B cell (primary cell): ENCODE data around the gene SLC25A21. TPM values are rescaled to one million over a fixed set of nuclear protein-coding genes. Genes with fewer than 3 reads are reported as not detected.
"Not testable (repeated sequence)": the region's sequence is repeated elsewhere in the genome, so short reads cannot be mapped to it uniquely, and the experiment has no call there.

ENCODE experiments used
- ATAC-seq: fragments of 200-7000 bp; cut with Tn5 transposase; one replicate; pipeline ENCODE4 v1.10.0; 2021; ENCODE audit warnings: low read depth, mild to moderate bottlenecking, moderate number of reproducible peaks, moderate library complexity
- CTCF ChIA-PET: fragments of 350-600 bp; sonication (Branson Sonifier 250); formaldehyde crosslinking; loops from one replicate; lab custom pipeline; 2021; ENCODE audit warnings: antibody characterized with exemption, inconsistent platforms; lab: Charles Lee
- POLR2A ChIA-PET: fragments of 350-600 bp; sonication (Branson Sonifier 250); formaldehyde crosslinking; loops from one replicate; lab custom pipeline; 2021; ENCODE audit warnings: antibody characterized with exemption; lab: Charles Lee
- DNase-seq: peaks from one replicate; pipeline ENCODE4 v3.0.0; 2013
- H2AFZ ChIP-seq: 2 replicates; pipeline ENCODE4 v1.6.1; 2012; ENCODE audit warnings: mild to moderate bottlenecking, low read depth, low read length; ENCODE audit not compliant: insufficient read depth, poor library complexity, severe bottlenecking
- H3K27ac ChIP-seq, 2 donors: 1 replicate in 1 of 2; 2 replicates in 1 of 2; pipeline ENCODE4 v1.5.1; 2012 to 2013; ENCODE audit warnings: low read length in 2 of 2, mild to moderate bottlenecking in 2 of 2, moderate library complexity in 1 of 2
- H3K27me3 ChIP-seq, 4 experiments: fragments of 200-600 bp in 1 of 4; sonication (generic) in 1 of 4; replicated peaks in 1 of 4; 1 replicate in 2 of 4; 2 replicates in 2 of 4; pipeline versions ENCODE4 v1.6.1 to v1.7.0; 2013 to 2016; ENCODE audit warnings: low read length in 3 of 4, mild to moderate bottlenecking in 2 of 4, mixed read lengths in 1 of 4, moderate library complexity in 1 of 4; ENCODE audit not compliant: insufficient read depth in 4 of 4, control insufficient read depth in 3 of 4; ENCODE audit errors: control extremely low read depth in 1 of 4
- H3K36me3 ChIP-seq, 2 experiments: replicated peaks in 1 of 2; 1 replicate in 1 of 2; 2 replicates in 1 of 2; pipeline versions ENCODE4 v1.6.1 to v1.7.1; 2013; ENCODE audit warnings: low read length in 1 of 2; ENCODE audit not compliant: insufficient read depth in 2 of 2, control insufficient read depth in 1 of 2; ENCODE audit errors: control extremely low read depth in 1 of 2, extremely low read depth in 1 of 2
- H3K4me1 ChIP-seq, 2 donors: fragments of 200-600 bp in 1 of 2; sonication (generic) in 1 of 2; 1 replicate in 1 of 2; 2 replicates in 1 of 2; pipeline versions ENCODE4 v1.5.1 to v1.6.1; 2013 to 2017; ENCODE audit warnings: low read length in 2 of 2; ENCODE audit not compliant: control insufficient read depth in 2 of 2, insufficient read depth in 2 of 2
- H3K4me2 ChIP-seq: replicated peaks from 2 replicates; pipeline ENCODE3; 2012; ENCODE audit warnings: mild to moderate bottlenecking, low read depth, low read length; ENCODE audit not compliant: poor library complexity, severe bottlenecking
- H3K4me3 ChIP-seq, 5 experiments: fragments of 200-600 bp in 1 of 5; sonication (generic) in 1 of 5; 1 replicate in 3 of 5; 2 replicates in 2 of 5; pipeline versions ENCODE4 v1.5.1 to v1.7.0; 2011 to 2016; ENCODE audit warnings: low read length in 4 of 5, mild to moderate bottlenecking in 4 of 5, low read depth in 2 of 5, control low read depth in 1 of 5, moderate library complexity in 1 of 5; ENCODE audit not compliant: insufficient read depth in 1 of 5; ENCODE audit errors: control extremely low read depth in 1 of 5, extremely low read depth in 1 of 5
- H3K79me2 ChIP-seq: fragments of 200-600 bp; sonication (generic); one replicate; pipeline ENCODE4 v1.6.0; 2016; ENCODE audit warnings: low read length; ENCODE audit not compliant: control insufficient read depth, insufficient read depth
- H3K9ac ChIP-seq: fragments of 200-600 bp; sonication (generic); 2 replicates; pipeline ENCODE4 v1.6.1; 2017; ENCODE audit warnings: mild to moderate bottlenecking, low read length, moderate library complexity
- H3K9me3 ChIP-seq, 3 donors: one replicate each; pipeline versions ENCODE4 v1.6.1 to v1.7.1; 2013; ENCODE audit warnings: low read length in 2 of 3; ENCODE audit not compliant: control insufficient read depth in 2 of 3, insufficient read depth in 1 of 3; ENCODE audit errors: control extremely low read depth in 1 of 3
- H4K20me1 ChIP-seq: 2 replicates; pipeline ENCODE4 v1.6.0; 2012; ENCODE audit warnings: mild to moderate bottlenecking, low read length; ENCODE audit not compliant: insufficient read depth, control insufficient read depth, poor library complexity, severe bottlenecking
- H3K27ac Mint-ChIP-seq: one replicate; pipeline ENCODE4 v1.8.0; 2021; ENCODE audit warnings: mixed read lengths
- H3K27me3 Mint-ChIP-seq: one replicate; pipeline ENCODE4 v1.8.0; 2021; ENCODE audit warnings: mixed read lengths
- H3K4me1 Mint-ChIP-seq: one replicate; pipeline ENCODE4 v1.8.0; 2021; ENCODE audit warnings: mixed read lengths
- H3K4me3 Mint-ChIP-seq: one replicate; pipeline ENCODE4 v1.8.0; 2021; ENCODE audit warnings: mixed read lengths
- H3K9me3 Mint-ChIP-seq: one replicate; pipeline ENCODE4 v1.8.0; 2022; ENCODE audit warnings: mixed read lengths; ENCODE audit not compliant: insufficient read depth
- EZH2 ChIP-seq: IDR thresholded peaks from 2 replicates; pipeline ENCODE4 v1.6.1; 2012; ENCODE audit warnings: borderline replicate concordance, low read depth, mild to moderate bottlenecking, moderate library complexity, low read length; ENCODE audit not compliant: insufficient read depth, poor library complexity, severe bottlenecking
- WGBS: methylation state at CpG from one replicate; pipeline ENCODE4 v1.1.5; 2013; ENCODE audit warnings: missing lambda C conversion rate; ENCODE audit not compliant: insufficient coverage; 5-methylcytosine and 5-hydroxymethylcytosine counted together
- intact Hi-C: fragments of 100-400 bp; cut with micrococcal nuclease; formaldehyde crosslinking; loops from one replicate; pipeline ENCODE4 v1.10.0; 2022
- polyA plus RNA-seq: library from polyadenylated mRNA; depleted of rRNA; stranded (reverse); fragments of >200 nt; gene quantifications from 2 replicates; pipeline ENCODE4 v1.2.3, GENCODE V29; 2012
- total RNA-seq, 2 donors: library from RNA; stranded (reverse); fragments of 120-200 nt in 1 of 2; gene quantifications; 1 replicate in 1 of 2; 2 replicates in 1 of 2; pipeline versions ENCODE4 v1.2.3 to v1.2.4, GENCODE V29; 2013 to 2022
- TF ChIP-seq, protein P1 (sequence below): fragments of 200-600 bp; IDR thresholded peaks from one replicate; pipeline ENCODE4 v1.8.0; 2022; ENCODE audit warnings: antibody characterized with exemption, mild to moderate bottlenecking

Gene SLC25A21
- total and polyA plus RNA-seq, 2 donors (not counting 1 experiment from before 2014, with no cell fraction given): not detected

DNA sequence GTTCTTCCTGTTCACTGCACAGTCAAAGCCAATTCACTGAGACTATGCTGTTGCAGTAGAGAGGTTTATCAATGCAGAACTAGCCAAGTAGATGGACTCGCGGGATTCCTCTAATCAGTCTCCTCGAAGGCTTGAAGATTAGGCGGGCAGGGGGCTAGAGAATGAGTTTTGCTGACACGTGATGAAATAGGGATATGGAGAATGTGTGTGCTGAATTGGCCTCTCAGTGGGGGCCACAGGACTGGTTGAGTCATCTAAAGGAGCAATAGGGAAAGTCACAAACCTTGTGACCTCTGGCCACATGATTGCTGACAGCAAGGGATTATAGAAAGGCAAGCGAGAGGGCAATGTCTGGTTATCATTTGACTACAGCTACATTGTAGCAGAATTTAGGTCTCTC is 38.0 kb upstream of the SLC25A21 start:
- no peak overlapping the region for H2AFZ ChIP-seq
- no peak overlapping the region for H3K9ac ChIP-seq
- ATAC-seq (no peak), DNase-seq (no peak)
- H3K79me2 ChIP-seq: no peaks in the 10 kb centered on the region
- POLR2A ChIA-PET: no interaction called here
- no peaks in the 10 kb centered on the region for H3K4me1 Mint-ChIP-seq
- no peaks in the 10 kb centered on the region for H3K27me3 Mint-ChIP-seq
- peaks cover 4% of the 10 kb centered on the region for H3K9me3 Mint-ChIP-seq
- H3K27ac Mint-ChIP-seq: no peak overlapping the region
- CTCF ChIA-PET: no interaction called here
- H3K4me1 ChIP-seq: no peaks in the 10 kb centered on the region
- intact Hi-C loops: no loop called here
- 93% methylated on average over 5 of the region's 6 CpGs for WGBS
- no peaks in the 10 kb centered on the region for H3K27me3 ChIP-seq
- no peak for TF ChIP-seq EZH2
- TF ChIP-seq, protein P1, sequence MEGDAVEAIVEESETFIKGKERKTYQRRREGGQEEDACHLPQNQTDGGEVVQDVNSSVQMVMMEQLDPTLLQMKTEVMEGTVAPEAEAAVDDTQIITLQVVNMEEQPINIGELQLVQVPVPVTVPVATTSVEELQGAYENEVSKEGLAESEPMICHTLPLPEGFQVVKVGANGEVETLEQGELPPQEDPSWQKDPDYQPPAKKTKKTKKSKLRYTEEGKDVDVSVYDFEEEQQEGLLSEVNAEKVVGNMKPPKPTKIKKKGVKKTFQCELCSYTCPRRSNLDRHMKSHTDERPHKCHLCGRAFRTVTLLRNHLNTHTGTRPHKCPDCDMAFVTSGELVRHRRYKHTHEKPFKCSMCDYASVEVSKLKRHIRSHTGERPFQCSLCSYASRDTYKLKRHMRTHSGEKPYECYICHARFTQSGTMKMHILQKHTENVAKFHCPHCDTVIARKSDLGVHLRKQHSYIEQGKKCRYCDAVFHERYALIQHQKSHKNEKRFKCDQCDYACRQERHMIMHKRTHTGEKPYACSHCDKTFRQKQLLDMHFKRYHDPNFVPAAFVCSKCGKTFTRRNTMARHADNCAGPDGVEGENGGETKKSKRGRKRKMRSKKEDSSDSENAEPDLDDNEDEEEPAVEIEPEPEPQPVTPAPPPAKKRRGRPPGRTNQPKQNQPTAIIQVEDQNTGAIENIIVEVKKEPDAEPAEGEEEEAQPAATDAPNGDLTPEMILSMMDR: no peak
- no peak overlapping the region for H3K4me3 ChIP-seq
- peaks cover 0 to 25% (median 11%) of the 10 kb centered on the region in 3 donors for H3K9me3 ChIP-seq
- H3K4me2 ChIP-seq: no peak overlapping the region
- no peak overlapping the region for H3K4me3 Mint-ChIP-seq
- no peaks in the 10 kb centered on the region for H4K20me1 ChIP-seq
- no peak overlapping the region for H3K27ac ChIP-seq
- H3K36me3 ChIP-seq: no peaks in the 10 kb centered on the region

GRCh38 chr14:37209617-37210016 is 37.2 kb upstream of the SLC25A21 start:
- H3K27ac Mint-ChIP-seq, H3K4me1 Mint-ChIP-seq, H3K9ac ChIP-seq, H3K9me3 Mint-ChIP-seq, H3K36me3 ChIP-seq, H3K4me1 ChIP-seq, DNase-seq, CTCF ChIA-PET, H3K27ac ChIP-seq, intact Hi-C loops, H3K4me3 Mint-ChIP-seq, H3K27me3 Mint-ChIP-seq, POLR2A ChIA-PET, H4K20me1 ChIP-seq, H3K4me3 ChIP-seq, H3K4me2 ChIP-seq, ATAC-seq, H3K27me3 ChIP-seq, H3K79me2 ChIP-seq, H2AFZ ChIP-seq: not testable (repeated sequence)
- 83% methylated on average over 1 of the region's 2 CpGs for WGBS
- H3K9me3 ChIP-seq: peaks cover 0 to 26% (median 11%) of the 10 kb centered on the region in 3 donors

DNA sequence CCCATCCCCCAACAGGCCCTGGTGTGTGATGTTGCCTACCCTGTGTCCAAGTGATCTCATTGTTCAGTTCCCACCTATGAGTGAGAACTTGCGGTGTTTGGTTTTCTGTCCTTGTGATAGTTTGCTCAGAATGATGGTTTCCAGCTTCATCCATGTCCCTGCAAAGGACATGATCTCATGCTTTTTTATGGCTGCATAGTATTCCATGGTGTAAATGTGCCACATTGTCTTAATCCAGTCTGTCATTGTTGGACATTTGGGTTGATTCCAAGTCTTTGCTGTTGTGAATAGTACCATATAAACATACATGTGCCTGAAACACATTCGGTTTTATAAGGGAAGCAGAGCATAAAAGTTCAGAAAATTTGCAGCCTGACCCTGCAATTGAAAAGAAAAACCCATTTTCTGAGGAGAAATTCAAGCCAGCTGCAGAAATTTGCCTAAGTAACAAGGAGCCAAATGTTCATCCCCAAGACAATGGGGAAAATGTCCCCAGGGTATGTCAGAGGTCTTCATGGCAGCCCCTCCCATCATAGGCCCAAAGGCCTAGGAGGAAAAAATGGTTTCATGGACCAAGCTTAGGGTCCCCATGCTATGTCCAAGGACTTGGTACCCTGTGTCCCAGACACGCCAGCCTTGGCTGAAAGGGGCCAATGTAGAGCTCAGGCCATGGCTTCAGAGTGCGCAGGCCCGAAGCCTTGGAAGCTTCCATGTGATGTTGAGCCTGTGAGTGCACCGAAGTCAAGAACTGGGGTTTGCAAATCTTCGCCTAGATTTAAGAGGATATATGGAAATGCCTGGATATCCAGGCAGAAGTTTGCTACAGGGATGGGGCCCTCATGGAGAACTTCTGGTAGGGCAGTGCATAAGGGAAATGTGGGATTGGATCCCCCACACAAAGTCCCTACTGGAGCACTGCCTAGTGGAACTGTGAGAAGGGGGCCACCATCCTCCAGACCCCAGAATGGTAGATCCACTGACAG is 33.5 kb upstream of the SLC25A21 start:
- H3K4me3 Mint-ChIP-seq, H3K27ac Mint-ChIP-seq, H3K27ac ChIP-seq, POLR2A ChIA-PET, H3K79me2 ChIP-seq, H3K4me3 ChIP-seq, ATAC-seq, DNase-seq, intact Hi-C loops, H3K9ac ChIP-seq, CTCF ChIA-PET, H3K4me1 Mint-ChIP-seq, H3K4me2 ChIP-seq, H3K27me3 ChIP-seq, H3K9me3 Mint-ChIP-seq, H3K36me3 ChIP-seq, H3K27me3 Mint-ChIP-seq, H3K4me1 ChIP-seq, H4K20me1 ChIP-seq, H2AFZ ChIP-seq: not testable (repeated sequence)
- peaks cover 0 to 15% (median 11%) of the 10 kb centered on the region in 3 donors for H3K9me3 ChIP-seq
- 92% methylated on average over 6 of the region's 7 CpGs for WGBS
